Spleen (tissue), 7 donors: ENCODE data around the gene BLVRB.

Experiments
- CTCF ChIP-seq, 11 experiments: fragments of 200-600 bp in 7 of 11; fragments of 450-650 bp in 4 of 11; sonication (generic) in 4 of 11; IDR thresholded peaks in 8 of 11; conservative IDR thresholded peaks in 3 of 11; 1 replicate in 7 of 11; 2 replicates in 4 of 11; pipeline versions ENCODE4 v1.4.0 to v1.8.0; 2016 to 2021; ENCODE audit warnings: antibody characterized with exemption in 11 of 11, inconsistent platforms in 4 of 11, mild to moderate bottlenecking in 1 of 11
- POLR2A ChIP-seq, 3 donors: fragments of 450-650 bp; IDR thresholded peaks; one replicate each; pipeline ENCODE4 v1.5.1; 2017; ENCODE audit warnings: antibody characterized with exemption in 3 of 3, mild to moderate bottlenecking in 1 of 3
- POLR2AphosphoS5 ChIP-seq, 3 donors: sonication (generic); formaldehyde crosslinking; IDR thresholded peaks; one replicate each; pipeline ENCODE4 v1.5.1; 2017; ENCODE audit warnings: antibody characterized with exemption in 3 of 3
- donor health status: DM: no; HTN: no; CAD: no; lungs with moderate emphysema.
- donor health status: DM: no; HTN: no; CAD: no.
- donor health status: DM: no; HTN: no; CAD: no.

- peak; percentile 100 for TF ChIP-seq POLR2AphosphoS5 (IDR thresholded peaks at IDR 0.05)
- TF ChIP-seq CTCF (IDR thresholded peaks at IDR 0.05 in 8 of 11, conservative IDR thresholded peaks at IDR 0.05 in 3 of 11) = peak; percentile 60 to 88 (median 76)
- peak; percentile 96 to 99 (median 96) for TF ChIP-seq POLR2A (IDR thresholded peaks at IDR 0.05)
Observed at GRCh38 chr19:40425450-40426287, 39.9 kb downstream of the BLVRB start, which contains the start of gene SERTAD1.
